GM12874 (cell line): ENCODE data around the gene PGAM4.

Source experiments
- CTCF ChIP-seq: IDR thresholded peaks from 2 replicates; pipeline ENCODE4 v1.5.1; 2011; ENCODE audit warnings: low read depth, mild to moderate bottlenecking, control low read depth, low read length, moderate library complexity; ENCODE audit not compliant: insufficient read depth

The PGAM4 gene

DNA sequence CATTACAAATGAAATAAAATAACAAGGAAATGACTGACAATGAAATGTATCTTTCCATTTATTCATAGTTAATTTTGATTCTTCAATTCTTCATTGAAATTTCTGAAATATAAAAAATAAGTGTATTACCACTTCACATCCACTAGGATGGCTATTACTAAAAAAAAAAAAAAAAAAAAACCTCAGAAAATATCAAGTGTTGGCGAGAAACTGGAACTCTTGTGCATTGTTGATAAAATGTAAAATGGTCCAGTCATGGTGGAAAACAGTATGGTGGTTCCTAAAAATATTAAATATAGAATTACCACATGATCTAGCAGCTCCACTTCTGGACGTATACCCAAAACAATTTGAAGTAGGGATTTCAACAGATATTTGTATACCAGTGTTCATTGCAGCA lies 22.9 kb downstream of the PGAM4 start:
- no peak for TF ChIP-seq CTCF

- TF ChIP-seq CTCF: no peak
Measured at GRCh38 chrX:77945910-77946545, 23.4 kb downstream of the PGAM4 start.

DNA sequence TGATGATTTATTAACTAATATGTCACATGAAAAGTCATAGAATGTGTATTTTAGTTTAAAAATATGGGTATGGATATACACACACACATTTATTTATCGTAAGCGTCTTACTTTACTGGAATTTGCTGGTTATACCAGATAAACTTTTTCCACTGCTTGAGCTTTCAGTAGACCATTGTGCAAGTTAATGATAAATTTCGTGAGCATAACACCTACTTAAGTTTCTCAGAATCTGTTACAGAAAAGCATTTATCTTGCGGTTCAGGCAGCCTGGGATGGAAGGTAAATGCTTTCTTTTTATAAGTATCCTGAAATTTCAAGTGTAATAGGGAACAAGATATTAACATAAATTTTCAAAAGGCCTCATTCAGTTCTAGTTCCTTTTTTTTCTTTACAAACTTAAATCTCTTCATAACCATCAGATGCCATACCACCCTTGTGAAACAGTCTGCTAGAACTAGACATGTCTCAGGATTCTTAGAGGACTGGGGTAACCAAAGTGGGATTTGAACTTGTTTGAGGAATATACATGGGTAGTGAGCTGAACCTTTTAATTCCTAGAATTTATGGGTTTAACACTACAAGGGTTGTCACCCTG lies 31.3 kb downstream of the PGAM4 start:
- TF ChIP-seq CTCF: no peak

- no peak for TF ChIP-seq CTCF
Measured at GRCh38 chrX:77937291-77937690, 32.1 kb downstream of the PGAM4 start.

DNA sequence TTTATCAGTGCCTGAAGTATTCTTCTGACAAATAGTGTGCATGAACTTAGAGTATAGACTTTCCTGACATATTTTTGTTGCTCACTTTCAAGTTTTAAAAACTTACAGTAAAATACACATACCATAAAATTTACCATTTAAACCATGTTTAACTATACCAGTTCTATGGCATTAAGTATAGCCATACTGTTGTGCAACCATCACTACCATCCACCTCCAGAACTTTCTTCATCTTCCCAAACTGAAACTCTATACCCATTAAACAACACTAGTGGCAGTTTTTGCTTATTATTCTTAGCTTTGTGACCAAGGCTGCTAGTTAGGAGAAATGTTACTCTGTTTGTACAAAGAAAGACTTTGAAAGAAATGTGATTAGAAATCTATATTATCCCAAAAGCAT lies 33.1 kb downstream of the PGAM4 start:
- TF ChIP-seq CTCF: no peak

DNA sequence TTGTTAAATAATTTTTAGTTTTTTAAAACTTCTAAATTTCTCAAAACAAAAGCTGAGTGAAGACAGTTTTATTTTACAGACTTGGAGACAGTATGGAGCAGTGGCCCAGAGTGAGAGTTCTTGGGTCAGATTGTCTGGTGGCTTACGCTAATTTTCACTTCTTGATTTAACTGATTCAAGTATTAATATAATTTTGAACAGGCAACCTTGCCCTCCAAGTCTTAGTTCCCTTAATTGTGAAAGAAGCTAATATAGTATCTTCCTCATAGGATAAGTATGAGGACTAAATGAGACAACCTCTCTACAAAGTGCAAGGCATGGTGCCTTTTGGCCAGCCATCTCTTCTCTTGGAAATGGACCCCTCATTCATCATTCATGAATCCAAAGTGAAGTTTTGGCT lies 33.6 kb downstream of the PGAM4 start:
- TF ChIP-seq CTCF: no peak

- no peak for TF ChIP-seq CTCF
Measured at GRCh38 chrX:77930581-77930980, 38.9 kb downstream of the PGAM4 start.

DNA sequence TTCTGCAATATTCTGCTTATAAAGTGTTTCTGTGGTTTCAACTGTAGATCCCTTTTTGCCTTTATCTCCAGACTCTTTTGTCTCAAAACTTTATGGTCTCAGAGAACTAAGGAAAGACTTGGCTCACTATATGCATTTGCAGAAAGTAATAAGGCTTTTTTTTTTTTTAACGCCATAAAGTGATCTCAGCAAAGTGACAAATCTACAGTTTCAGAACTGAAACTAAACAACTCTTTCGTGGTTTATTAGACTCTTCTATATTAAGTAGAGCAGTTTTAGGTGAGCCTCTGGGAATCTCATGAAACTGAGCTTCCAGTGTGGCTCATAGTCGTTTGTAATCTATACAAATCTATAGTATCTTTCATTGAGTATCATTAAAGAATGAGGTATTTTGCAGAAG lies 43.7 kb downstream of the PGAM4 start:
- no peak for TF ChIP-seq CTCF
